GM21360 (cell line): ENCODE measurements around the gene METTL25B.

ENCODE experiments used
- ATAC-seq: cut with Tn5 transposase; IDR thresholded peaks from one replicate; pipeline ENCODE4 v1.9.1; 2021; ENCODE audit warnings: mild to moderate bottlenecking, moderate library complexity; ENCODE audit not compliant: unreplicated experiment

Gene METTL25B

GRCh38 chr1:156767101-156767878, 39.0 kb downstream of the METTL25B start, which contains the start of gene PRCC:
Gene PRCC (plus strand): TSS chr1:156767535. CDS start chr1:156767772, 237 bp downstream.
- ATAC-seq: peak; percentile 81

GRCh38 chr1:156767879-156768604, 39.8 kb downstream of the METTL25B start:
- no peak for ATAC-seq

GRCh38 chr1:156768610-156769295, 40.5 kb downstream of the METTL25B start:
- no peak for ATAC-seq

- ATAC-seq: no peak
These were observed 44.0 kb downstream of the METTL25B start for GRCh38 chr1:156772222-156772621.

GRCh38 chr1:156772728-156773497, 44.6 kb downstream of the METTL25B start:
- ATAC-seq: no peak

- no peak for ATAC-seq
These were observed 45.3 kb downstream of the METTL25B start for GRCh38 chr1:156773607-156774006.

- ATAC-seq: no peak
These were observed 47.5 kb downstream of the METTL25B start for GRCh38 chr1:156775799-156776198.

GRCh38 chr1:156776942-156777341, 48.7 kb downstream of the METTL25B start:
- ATAC-seq: no peak

GRCh38 chr1:156777573-156777972, 49.3 kb downstream of the METTL25B start:
- no peak for ATAC-seq

GRCh38 chr1:156781585-156782186, 53.4 kb downstream of the METTL25B start:
- no peak for ATAC-seq

- no peak for ATAC-seq
These were observed 57.2 kb downstream of the METTL25B start for GRCh38 chr1:156785458-156785857.
